GM12878 (cell line): ENCODE data around the gene CHST2. TPM values are rescaled to one million over a fixed set of nuclear protein-coding genes. Genes with fewer than 3 reads are reported as not detected.

ENCODE experiments used
- HDGF ChIP-seq: fragments of 450-650 bp; IDR thresholded peaks from 2 replicates; pipeline ENCODE4 v1.6.1; 2016; ENCODE audit warnings: antibody characterized with exemption
- JUND ChIP-seq: IDR thresholded peaks from 2 replicates; pipeline ENCODE4 v1.6.1; 2012; ENCODE audit warnings: low read depth, mild to moderate bottlenecking, low read length, improper control_type of control experiment, moderate library complexity
- MTA3 ChIP-seq: IDR thresholded peaks from 2 replicates; pipeline ENCODE4 v1.6.1; 2012; ENCODE audit warnings: low read length, inconsistent platforms, borderline replicate concordance
- MYB ChIP-seq: fragments of 150-350 bp; IDR thresholded peaks from 2 replicates; pipeline ENCODE4 v1.6.1; 2014; ENCODE audit warnings: mild to moderate bottlenecking, low read depth, low read length, borderline replicate concordance
- MYC ChIP-seq: IDR thresholded peaks from 2 replicates; pipeline ENCODE4 v1.6.1; 2011; ENCODE audit warnings: mild to moderate bottlenecking, low read length, moderate library complexity, inconsistent platforms; ENCODE audit not compliant: insufficient read depth, insufficient replicate concordance, insufficient read length, severe bottlenecking
- NBN ChIP-seq: fragments of 450-650 bp; IDR thresholded peaks from 2 replicates; pipeline ENCODE4 v1.6.1; 2016
- NFIC ChIP-seq: IDR thresholded peaks from 2 replicates; pipeline ENCODE4 v1.6.1; 2012; ENCODE audit warnings: low read depth, mild to moderate bottlenecking, inconsistent platforms, low read length, moderate library complexity
- NFYB ChIP-seq: IDR thresholded peaks from 2 replicates; pipeline ENCODE4 v1.6.1; 2011; ENCODE audit warnings: low read depth, mild to moderate bottlenecking, low read length, improper control_type of control experiment, moderate library complexity; ENCODE audit not compliant: insufficient read depth
- NRF1 ChIP-seq: conservative IDR thresholded peaks from 2 replicates; pipeline ENCODE4 v1.6.1; 2011; ENCODE audit warnings: mild to moderate bottlenecking, low read depth, low read length, improper control_type of control experiment
- RBBP5 ChIP-seq: fragments of 200-600 bp; sonication (generic); conservative IDR thresholded peaks from 2 replicates; pipeline ENCODE4 v1.6.1; 2016
- RCOR1 ChIP-seq: conservative IDR thresholded peaks from 2 replicates; pipeline ENCODE4 v1.6.1; 2012; ENCODE audit warnings: low read depth, low read length, improper control_type of control experiment
- SIN3A ChIP-seq: IDR thresholded peaks from 2 replicates; pipeline ENCODE4 v1.6.1; 2012; ENCODE audit warnings: low read depth, low read length, improper control_type of control experiment
- SMC3 ChIP-seq: IDR thresholded peaks from 2 replicates; pipeline ENCODE4 v1.6.1; 2011; ENCODE audit warnings: low read length, improper control_type of control experiment, borderline replicate concordance
- SP1 ChIP-seq: IDR thresholded peaks from one replicate; pipeline ENCODE4 v1.6.1; 2011; ENCODE audit warnings: low read depth, low read length
- SPI1 ChIP-seq: IDR thresholded peaks from 2 replicates; pipeline ENCODE4 v1.6.1; 2011; ENCODE audit warnings: low read depth, mild to moderate bottlenecking, low read length, moderate library complexity, borderline replicate concordance; ENCODE audit not compliant: insufficient read depth
- TARDBP ChIP-seq: IDR thresholded peaks from 2 replicates; pipeline ENCODE4 v1.6.1; 2016; ENCODE audit warnings: borderline replicate concordance
- TCF7 ChIP-seq: IDR thresholded peaks from 2 replicates; pipeline ENCODE4 v1.6.1; 2014; ENCODE audit warnings: antibody characterized with exemption, borderline replicate concordance
- YBX1 ChIP-seq: fragments of 450-650 bp; IDR thresholded peaks from 2 replicates; pipeline ENCODE4 v1.6.1; 2016; ENCODE audit warnings: antibody characterized with exemption
- ZNF274 ChIP-seq: IDR thresholded peaks from one replicate; pipeline ENCODE4 v1.8.0; 2011; ENCODE audit not compliant: insufficient read length, insufficient read depth
- ZNF622 ChIP-seq: fragments of 450-650 bp; IDR thresholded peaks from 2 replicates; pipeline ENCODE4 v1.6.1; 2017; ENCODE audit warnings: mild to moderate bottlenecking, inconsistent platforms
- ZZZ3 ChIP-seq: IDR thresholded peaks from 2 replicates; pipeline ENCODE4 v1.6.1; 2011; ENCODE audit warnings: low read depth; ENCODE audit not compliant: control insufficient read depth, insufficient read length
- polyA plus RNA-seq, 11 experiments: library from polyadenylated mRNA; depleted of rRNA in 4 of 11; unstranded in 6 of 11; stranded (reverse) in 5 of 11; fragments of >200 nt; fragmentation: Nextera tagmentation in 4 of 11; fragmentation: Illumina TruSeq in 1 of 11; extraction: Ambion mirVana in 4 of 11; extraction: Trizol in 1 of 11; gene quantifications; 1 replicate in 1 of 11; 2 replicates in 10 of 11; pipeline versions ENCODE4 v1.2.1 to v1.2.3, GENCODE V29; 2011 to 2016; ENCODE audit warnings: inconsistent platforms in 2 of 11, missing spikeins in 2 of 11, low read depth in 1 of 11
- total RNA-seq, 4 experiments: library from RNA; depleted of rRNA in 3 of 4; stranded (reverse); fragments of >200 nt in 3 of 4; fragmentation: Illumina TruSeq in 1 of 4; extraction: Trizol in 1 of 4; gene quantifications; 2 replicates each; pipeline versions ENCODE4 v1.2.1 to v1.2.3, GENCODE V29; 2013 to 2021
- TF ChIP-seq, protein P1 (sequence below): IDR thresholded peaks from 2 replicates; pipeline ENCODE4 v1.6.1; 2012; ENCODE audit warnings: low read depth, low read length, improper control_type of control experiment
- TF ChIP-seq, protein P2 (sequence below): IDR thresholded peaks from 2 replicates; pipeline ENCODE4 v1.6.1; 2012; ENCODE audit warnings: mild to moderate bottlenecking, low read depth, low read length
- TF ChIP-seq, protein P3 (sequence below): fragments of 150-350 bp; IDR thresholded peaks from 2 replicates; pipeline ENCODE4 v1.6.1; 2014; ENCODE audit warnings: mild to moderate bottlenecking, low read depth, low read length

CHST2 gene
- total and polyA plus RNA-seq, 10 of the 15 experiments (the other 5 are each of a cell fraction or from before 2014, with no cell fraction given) = 1.6 to 37.2 (median 8.8) TPM

DNA sequence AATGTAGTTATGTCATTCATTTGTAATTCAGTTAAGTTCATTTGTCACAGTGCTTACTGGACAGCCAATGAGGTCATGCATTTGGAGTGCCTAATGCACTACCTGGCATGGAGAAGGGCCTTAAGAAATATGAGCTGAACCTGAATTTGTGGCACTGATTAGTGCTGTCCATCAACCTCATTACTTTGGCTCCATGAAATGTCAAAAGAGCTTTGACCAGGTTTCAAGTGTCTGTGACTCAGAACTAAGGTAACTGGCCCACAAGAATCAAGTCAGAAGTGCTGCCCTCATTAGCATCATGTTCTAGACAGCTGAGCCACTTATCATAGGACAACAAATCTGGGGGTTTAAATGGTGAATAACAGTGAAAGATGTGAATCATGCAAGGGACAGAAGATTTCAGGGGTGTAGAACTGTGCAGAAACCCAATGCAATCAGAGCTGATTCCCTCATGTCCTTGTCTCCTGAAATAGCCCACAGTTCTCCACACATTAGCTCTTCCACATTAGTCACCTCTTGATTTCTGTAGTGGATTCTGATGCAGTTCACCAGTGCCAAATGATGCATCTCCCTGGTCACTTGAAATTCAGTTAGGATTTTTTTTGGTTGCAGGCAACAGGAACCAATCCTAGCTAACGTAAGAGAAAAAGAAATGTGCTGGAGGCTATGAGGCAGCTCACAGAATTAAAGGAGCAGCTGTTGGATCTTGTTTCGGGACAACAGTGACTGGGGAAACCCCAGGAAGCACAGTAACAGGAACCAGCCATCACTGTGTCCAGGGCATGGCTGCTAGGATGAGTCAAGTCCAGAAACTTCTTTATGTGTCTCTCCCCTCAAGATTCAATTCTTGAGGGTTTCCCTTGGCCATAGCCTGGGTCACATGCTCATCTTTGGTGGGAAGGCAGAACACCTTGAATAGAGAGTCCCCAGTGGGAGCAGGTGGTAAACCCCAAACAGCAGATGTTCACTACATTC is 38.7 kb downstream of the CHST2 start (continued):
- TF ChIP-seq MTA3 = peak; percentile 77; the same call in 1 of the 2 replicates
- TF ChIP-seq NRF1 = no peak
- no peak for TF ChIP-seq MYC
- TF ChIP-seq ZNF622 = no peak
- TF ChIP-seq TARDBP = no peak
- peak; percentile 3; the same call in 1 of the 2 replicates for TF ChIP-seq SMC3
- peak; percentile 84 for TF ChIP-seq NFIC
- TF ChIP-seq MYB = no peak
- no peak for TF ChIP-seq JUND
- TF ChIP-seq HDGF = no peak
- no peak for TF ChIP-seq RCOR1
- TF ChIP-seq YBX1 = no peak
- TF ChIP-seq SIN3A = no peak
- no peak for TF ChIP-seq ZZZ3
- no peak for TF ChIP-seq NFYB
- TF ChIP-seq, protein P1, sequence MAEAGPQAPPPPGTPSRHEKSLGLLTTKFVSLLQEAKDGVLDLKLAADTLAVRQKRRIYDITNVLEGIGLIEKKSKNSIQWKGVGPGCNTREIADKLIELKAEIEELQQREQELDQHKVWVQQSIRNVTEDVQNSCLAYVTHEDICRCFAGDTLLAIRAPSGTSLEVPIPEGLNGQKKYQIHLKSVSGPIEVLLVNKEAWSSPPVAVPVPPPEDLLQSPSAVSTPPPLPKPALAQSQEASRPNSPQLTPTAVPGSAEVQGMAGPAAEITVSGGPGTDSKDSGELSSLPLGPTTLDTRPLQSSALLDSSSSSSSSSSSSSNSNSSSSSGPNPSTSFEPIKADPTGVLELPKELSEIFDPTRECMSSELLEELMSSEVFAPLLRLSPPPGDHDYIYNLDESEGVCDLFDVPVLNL = no peak
- TF ChIP-seq, protein P2, sequence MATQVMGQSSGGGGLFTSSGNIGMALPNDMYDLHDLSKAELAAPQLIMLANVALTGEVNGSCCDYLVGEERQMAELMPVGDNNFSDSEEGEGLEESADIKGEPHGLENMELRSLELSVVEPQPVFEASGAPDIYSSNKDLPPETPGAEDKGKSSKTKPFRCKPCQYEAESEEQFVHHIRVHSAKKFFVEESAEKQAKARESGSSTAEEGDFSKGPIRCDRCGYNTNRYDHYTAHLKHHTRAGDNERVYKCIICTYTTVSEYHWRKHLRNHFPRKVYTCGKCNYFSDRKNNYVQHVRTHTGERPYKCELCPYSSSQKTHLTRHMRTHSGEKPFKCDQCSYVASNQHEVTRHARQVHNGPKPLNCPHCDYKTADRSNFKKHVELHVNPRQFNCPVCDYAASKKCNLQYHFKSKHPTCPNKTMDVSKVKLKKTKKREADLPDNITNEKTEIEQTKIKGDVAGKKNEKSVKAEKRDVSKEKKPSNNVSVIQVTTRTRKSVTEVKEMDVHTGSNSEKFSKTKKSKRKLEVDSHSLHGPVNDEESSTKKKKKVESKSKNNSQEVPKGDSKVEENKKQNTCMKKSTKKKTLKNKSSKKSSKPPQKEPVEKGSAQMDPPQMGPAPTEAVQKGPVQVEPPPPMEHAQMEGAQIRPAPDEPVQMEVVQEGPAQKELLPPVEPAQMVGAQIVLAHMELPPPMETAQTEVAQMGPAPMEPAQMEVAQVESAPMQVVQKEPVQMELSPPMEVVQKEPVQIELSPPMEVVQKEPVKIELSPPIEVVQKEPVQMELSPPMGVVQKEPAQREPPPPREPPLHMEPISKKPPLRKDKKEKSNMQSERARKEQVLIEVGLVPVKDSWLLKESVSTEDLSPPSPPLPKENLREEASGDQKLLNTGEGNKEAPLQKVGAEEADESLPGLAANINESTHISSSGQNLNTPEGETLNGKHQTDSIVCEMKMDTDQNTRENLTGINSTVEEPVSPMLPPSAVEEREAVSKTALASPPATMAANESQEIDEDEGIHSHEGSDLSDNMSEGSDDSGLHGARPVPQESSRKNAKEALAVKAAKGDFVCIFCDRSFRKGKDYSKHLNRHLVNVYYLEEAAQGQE = no peak
- no peak for TF ChIP-seq ZNF274
- no peak for TF ChIP-seq TCF7
- TF ChIP-seq SP1 = peak; percentile 14
- TF ChIP-seq, protein P3, sequence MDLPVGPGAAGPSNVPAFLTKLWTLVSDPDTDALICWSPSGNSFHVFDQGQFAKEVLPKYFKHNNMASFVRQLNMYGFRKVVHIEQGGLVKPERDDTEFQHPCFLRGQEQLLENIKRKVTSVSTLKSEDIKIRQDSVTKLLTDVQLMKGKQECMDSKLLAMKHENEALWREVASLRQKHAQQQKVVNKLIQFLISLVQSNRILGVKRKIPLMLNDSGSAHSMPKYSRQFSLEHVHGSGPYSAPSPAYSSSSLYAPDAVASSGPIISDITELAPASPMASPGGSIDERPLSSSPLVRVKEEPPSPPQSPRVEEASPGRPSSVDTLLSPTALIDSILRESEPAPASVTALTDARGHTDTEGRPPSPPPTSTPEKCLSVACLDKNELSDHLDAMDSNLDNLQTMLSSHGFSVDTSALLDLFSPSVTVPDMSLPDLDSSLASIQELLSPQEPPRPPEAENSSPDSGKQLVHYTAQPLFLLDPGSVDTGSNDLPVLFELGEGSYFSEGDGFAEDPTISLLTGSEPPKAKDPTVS = no peak
- TF ChIP-seq RBBP5 = no peak
- no peak for TF ChIP-seq NBN
- peak; percentile 49; the same call in 1 of the 2 replicates for TF ChIP-seq SPI1
